Gastroesophageal sphincter (tissue), 4 donors: Measurements from ENCODE around the gene RFLNA. TPM values are rescaled to one million over a fixed set of nuclear protein-coding genes. Genes with fewer than 3 reads are reported as not detected.
A peak's percentile ranks its signal among the peaks of the same experiment; 100 is the strongest.

Experiments
- ATAC-seq: fragments of 150-250 bp; one replicate; pipeline ENCODE4 v1.9.1; 2016; ENCODE audit warnings: mild to moderate bottlenecking, moderate library complexity
- H3K27ac ChIP-seq, 4 donors: fragments of 200-600 bp; sonication (generic) in 3 of 4; 1 replicate in 3 of 4; 2 replicates in 1 of 4; pipeline ENCODE4 v1.5.1; 2016 to 2019
- H3K27me3 ChIP-seq: fragments of 200-600 bp; sonication (generic); one replicate; pipeline ENCODE4 v1.5.1; 2019
- H3K36me3 ChIP-seq, 2 donors: fragments of 200-600 bp; sonication (generic); one replicate each; pipeline ENCODE4 v1.5.1; 2019; ENCODE audit warnings: control low read depth in 1 of 2
- H3K4me1 ChIP-seq, 3 donors: fragments of 200-600 bp; sonication (generic); 1 replicate in 2 of 3; 2 replicates in 1 of 3; pipeline ENCODE4 v1.5.1; 2016 to 2019; ENCODE audit warnings: control low read depth in 2 of 3
- H3K4me3 ChIP-seq, 2 donors: fragments of 200-600 bp; sonication (generic); one replicate each; pipeline ENCODE4 v1.5.1; 2019; ENCODE audit warnings: mild to moderate bottlenecking in 1 of 2, moderate library complexity in 1 of 2
- H3K9me3 ChIP-seq, 3 donors: fragments of 200-600 bp; sonication (generic); one replicate each; pipeline ENCODE4 v1.5.1; 2017 to 2019; ENCODE audit warnings: control low read depth in 2 of 3
- CTCF ChIP-seq, 4 experiments: fragments of 200-600 bp in 2 of 4; fragments of 450-650 bp in 2 of 4; sonication (generic) in 1 of 4; IDR thresholded peaks; one replicate each; pipeline ENCODE4 v1.5.1; 2017 to 2019; ENCODE audit warnings: antibody characterized with exemption in 4 of 4, mild to moderate bottlenecking in 2 of 4, moderate library complexity in 2 of 4
- EP300 ChIP-seq: sonication (generic); formaldehyde crosslinking; IDR thresholded peaks from one replicate; pipeline ENCODE4 v1.6.1; 2017; ENCODE audit warnings: antibody characterized with exemption, mild to moderate bottlenecking
- POLR2A ChIP-seq, 2 donors: fragments of 450-650 bp; IDR thresholded peaks; one replicate each; pipeline ENCODE4 v1.6.1; 2017; ENCODE audit warnings: antibody characterized with exemption in 2 of 2, mild to moderate bottlenecking in 2 of 2, moderate library complexity in 1 of 2
- POLR2AphosphoS5 ChIP-seq: sonication (generic); formaldehyde crosslinking; IDR thresholded peaks from one replicate; pipeline ENCODE4 v1.6.1; 2017; ENCODE audit warnings: antibody characterized with exemption
- WGBS, 2 donors: methylation state at CpG; one replicate each; pipeline ENCODE4 v1.1.5; 2018; ENCODE audit warnings: low coverage in 1 of 2; 5-methylcytosine and 5-hydroxymethylcytosine counted together
- total RNA-seq, 4 donors: library from RNA; depleted of rRNA; stranded (reverse); fragments of >200 nt; gene quantifications; one replicate each; pipeline ENCODE4 v1.1.0, GENCODE V29; 2016

The RFLNA gene
- total RNA-seq, 4 donors from 2014 or later, result 0.39 to 1.2 (median 0.54) TPM; not detected in 1

- Histone ChIP-seq H3K27me3 (no peaks in the 10 kb centered on the region), H3K9me3 (peaks cover 0 to 20% (median 0%) of the 10 kb centered on the region in 3 donors), H3K4me3 (no peak overlapping the region), H3K36me3 (peaks cover 0 to 99% of the 10 kb centered on the region in 2 donors), H3K27ac (peak overlapping the region in 3 of 4 donors; percentile 63 to 69 (median 68)), H3K4me1 (peaks cover 0 to 31% (median 4%) of the 10 kb centered on the region in 3 donors)
- 56 to 60% methylated on average over 2 to 11 of the region's 13 CpGs for WGBS, 2 donors
- no peak for ATAC-seq
- TF ChIP-seq POLR2AphosphoS5, result no peak
- TF ChIP-seq POLR2A (IDR thresholded peaks at IDR 0.05), result no peak
Measured at GRCh38 chr12:124328116-124328515, 33.2 kb downstream of the RFLNA start.

DNA sequence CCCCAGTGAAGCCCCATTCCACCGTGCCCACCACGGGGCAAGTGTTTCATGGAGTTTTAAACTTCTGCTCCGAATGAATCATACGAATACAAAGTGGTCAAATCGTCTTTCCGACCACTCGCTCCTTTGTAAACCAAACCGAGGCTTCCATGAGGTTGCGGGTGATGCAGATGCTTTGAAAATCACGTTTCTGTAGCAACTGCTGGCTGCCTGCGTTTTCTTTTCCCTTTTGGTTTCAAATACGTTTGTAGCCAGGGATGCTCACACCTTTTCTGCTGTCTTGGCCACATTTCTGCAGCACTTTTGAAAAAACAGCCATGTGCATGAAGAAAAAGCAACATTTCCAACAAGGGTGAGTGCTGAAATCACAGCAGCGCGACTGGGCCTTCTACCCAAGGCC is 33.7 kb downstream of the RFLNA start:
- H3K9me3 ChIP-seq, result peaks cover 0 to 16% (median 0%) of the 10 kb centered on the region in 3 donors
- no peaks in the 10 kb centered on the region for H3K27me3 ChIP-seq
- no peak overlapping the region for H3K4me3 ChIP-seq
- H3K4me1 ChIP-seq, result peaks cover 0 to 31% (median 4%) of the 10 kb centered on the region in 3 donors
- WGBS, 2 donors, result 63 to 69% methylated on average over 11 of the region's 14 CpGs
- peak overlapping the region in 3 of 4 donors; percentile 63 to 69 (median 68) for H3K27ac ChIP-seq
- ATAC-seq, result no peak
- peaks cover 0 to 100% of the 10 kb centered on the region in 2 donors for H3K36me3 ChIP-seq
- TF ChIP-seq CTCF (IDR thresholded peaks at IDR 0.05), result no peak
- no peak for TF ChIP-seq EP300
- TF ChIP-seq POLR2A (IDR thresholded peaks at IDR 0.05), result no peak
- no peak for TF ChIP-seq POLR2AphosphoS5

DNA sequence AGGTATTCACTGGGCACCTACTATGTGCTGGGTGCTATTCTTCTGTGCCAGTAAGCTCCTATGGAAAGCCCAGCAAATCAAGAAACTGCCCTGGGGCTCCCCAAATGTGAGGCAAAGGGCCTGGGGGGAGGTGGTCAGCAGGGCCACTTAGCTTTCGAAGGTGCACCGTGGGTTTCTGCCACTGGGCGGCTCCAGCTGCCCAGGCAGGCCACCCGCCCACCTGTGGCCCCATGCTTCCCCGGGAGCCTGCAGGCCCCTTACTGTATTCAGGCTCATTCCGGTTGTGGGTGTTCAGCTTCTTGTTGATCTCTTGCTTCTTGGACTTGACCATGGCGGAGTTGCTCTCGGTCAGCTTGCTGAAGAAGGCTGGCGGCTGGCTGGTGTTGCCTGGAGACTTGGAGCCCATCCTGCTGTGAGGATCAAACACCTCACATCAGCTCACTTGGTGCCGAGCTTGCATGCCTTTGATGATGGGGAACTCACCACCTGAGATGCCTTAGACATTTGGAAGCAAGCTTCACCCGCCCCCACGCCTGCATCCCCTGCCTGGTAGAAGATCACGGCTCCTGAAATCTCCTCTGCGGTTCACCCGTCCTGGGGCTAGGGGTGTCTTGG is 37.3 kb downstream of the RFLNA start:
- Histone ChIP-seq H3K27me3 (no peaks in the 10 kb centered on the region), H3K36me3 (peaks cover 0 to 100% of the 10 kb centered on the region in 2 donors), H3K4me3 (no peak overlapping the region), H3K4me1 (peaks cover 0 to 21% (median 4%) of the 10 kb centered on the region in 3 donors), H3K27ac (no peak overlapping the region), H3K9me3 (no peaks in the 10 kb centered on the region)
- TF ChIP-seq POLR2A (IDR thresholded peaks at IDR 0.05) (no peak), POLR2AphosphoS5 (no peak), CTCF (IDR thresholded peaks at IDR 0.05) (no peak), EP300 (no peak)
- no peak for ATAC-seq
- no CpG with 5 or more reads among the region's 15 CpGs for WGBS, 2 donors

DNA sequence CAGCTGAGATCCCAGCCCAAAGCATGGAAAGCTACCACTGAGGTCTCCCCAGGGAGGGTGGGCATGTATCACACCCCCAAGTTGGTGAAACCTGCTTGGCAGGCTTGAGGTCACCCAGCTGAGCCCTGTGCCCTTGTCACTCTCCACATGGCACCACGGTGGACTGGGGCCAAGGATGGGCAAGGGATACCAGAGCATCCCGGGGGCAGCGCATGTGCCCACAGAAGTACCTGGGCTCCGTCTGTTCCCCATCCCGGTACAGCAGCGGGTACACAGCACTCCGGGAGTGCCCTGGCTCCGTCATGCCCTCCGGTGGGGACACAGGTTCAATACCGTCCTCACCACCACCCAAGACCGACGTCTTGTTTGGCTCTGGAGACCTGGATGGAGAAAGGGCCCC is 38.0 kb downstream of the RFLNA start:
- no peak for TF ChIP-seq CTCF (IDR thresholded peaks at IDR 0.05)
- no peaks in the 10 kb centered on the region for H3K27me3 ChIP-seq
- ATAC-seq, result no peak
- no peak overlapping the region for H3K27ac ChIP-seq
- H3K4me1 ChIP-seq, result peaks cover 0 to 13% (median 3%) of the 10 kb centered on the region in 3 donors
- H3K4me3 ChIP-seq, result no peak overlapping the region
- H3K9me3 ChIP-seq, result no peaks in the 10 kb centered on the region
- H3K36me3 ChIP-seq, result peaks cover 0 to 100% of the 10 kb centered on the region in 2 donors
- 70 to 80% methylated on average over 7 to 8 of the region's 12 CpGs for WGBS, 2 donors

DNA sequence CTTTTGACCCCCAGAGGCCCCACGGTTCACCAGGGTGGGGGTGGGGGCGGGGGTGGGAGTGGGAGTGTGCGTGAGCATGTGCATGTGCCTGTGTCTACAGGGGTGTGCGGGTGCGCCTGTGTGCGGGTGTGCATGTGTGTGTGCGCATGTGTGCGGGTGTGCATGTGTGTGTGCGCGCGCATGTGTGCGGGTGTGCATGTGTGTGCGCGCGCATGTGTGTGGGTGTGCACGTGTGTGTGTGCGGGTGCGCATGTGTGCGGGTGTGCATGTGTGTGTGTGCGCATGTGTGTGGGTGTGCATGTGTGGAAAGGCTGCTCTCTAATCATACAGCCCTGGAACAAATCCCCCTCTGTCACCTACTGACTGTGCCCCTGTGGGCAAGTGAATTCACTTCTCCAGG is 38.8 kb downstream of the RFLNA start:
- Histone ChIP-seq H3K27ac (no peak overlapping the region), H3K9me3 (no peaks in the 10 kb centered on the region), H3K27me3 (no peaks in the 10 kb centered on the region), H3K36me3 (peaks cover 0 to 100% of the 10 kb centered on the region in 2 donors), H3K4me1 (peaks cover 0 to 5% (median 0%) of the 10 kb centered on the region in 3 donors), H3K4me3 (no peak overlapping the region)
- 68 to 100% methylated on average over 5 to 7 of the region's 20 CpGs for WGBS, 2 donors
- ATAC-seq, result no peak
- TF ChIP-seq EP300 (no peak), POLR2AphosphoS5 (no peak), POLR2A (IDR thresholded peaks at IDR 0.05) (no peak), CTCF (IDR thresholded peaks at IDR 0.05) (no peak)
